ENCODE measurements around the gene KLHL15.

Gene KLHL15

DNA sequence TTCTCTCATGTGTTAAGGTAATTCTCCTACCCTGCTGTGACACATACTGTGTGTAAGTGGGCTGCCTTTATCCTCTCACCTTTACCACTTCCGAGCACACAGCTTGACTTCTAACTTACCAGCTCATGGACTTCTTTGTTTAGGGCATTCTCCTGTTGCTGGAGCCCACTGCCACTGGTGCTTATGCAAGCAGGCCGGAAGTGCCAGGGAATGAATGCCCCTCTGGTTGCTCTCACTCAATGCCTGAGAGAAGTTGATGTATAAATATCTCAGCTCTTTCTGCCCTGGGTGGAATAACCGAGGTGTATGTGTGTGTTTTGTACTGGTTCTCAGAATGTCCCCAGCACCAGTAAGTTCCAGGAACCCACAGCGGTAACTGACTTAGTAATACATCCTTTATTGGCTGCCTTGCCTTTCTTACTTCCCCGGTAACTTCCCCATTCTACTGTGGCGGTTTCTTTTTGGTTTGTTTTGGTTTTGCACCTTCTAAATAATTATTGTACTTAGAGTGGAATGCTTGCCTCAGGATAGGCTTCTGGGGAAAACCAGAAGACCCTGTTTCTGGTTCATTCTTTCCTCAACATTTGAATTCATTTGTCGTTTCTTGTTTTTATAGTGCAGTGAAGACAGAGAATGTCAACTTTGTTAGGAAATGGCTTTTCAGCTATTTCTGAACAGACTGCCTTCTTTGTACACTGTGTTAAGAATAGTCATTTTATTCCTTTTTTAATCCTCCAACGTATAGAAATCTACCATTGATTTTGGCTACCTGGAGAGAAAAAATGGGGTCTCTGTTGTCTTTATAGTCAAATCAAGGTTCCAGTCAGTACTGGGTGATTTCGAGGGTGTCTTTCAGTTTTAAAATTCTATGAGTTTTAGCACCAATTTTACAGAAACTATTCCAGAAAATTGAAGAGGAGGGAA, 73.7 kb downstream of the KLHL15 start:
- peak in 2 of 3 donors; percentile 2 to 3 for DNase-seq (ENCODE audit: low read depth in 3 of 3, low spot score in 1 of 3)

DNA sequence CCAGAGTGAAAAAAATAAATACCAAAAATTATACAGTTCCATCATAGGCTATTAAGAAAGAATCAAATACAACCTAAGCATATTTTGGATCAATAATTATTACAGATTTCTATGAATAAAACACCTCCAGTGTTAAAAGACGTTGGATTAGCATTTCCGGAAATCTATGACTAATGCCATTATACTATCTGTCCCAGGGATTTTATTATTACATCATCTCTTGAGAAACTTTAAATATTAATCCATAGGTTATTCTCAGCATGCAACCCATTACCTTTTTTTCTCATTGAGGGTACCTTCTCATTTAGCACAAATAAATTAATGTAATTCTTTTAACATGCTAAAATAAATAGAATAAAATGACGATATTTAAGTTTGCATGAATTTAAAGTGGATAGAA, 74.6 kb downstream of the KLHL15 start:
- no peak for DNase-seq (ENCODE audit: low read depth in 3 of 3, low spot score in 1 of 3)

- DNase-seq (ENCODE audit: low read depth in 3 of 3, low spot score in 1 of 3), result no peak
These were observed 81.8 kb downstream of the KLHL15 start for GRCh38 chrX:23945206-23945605.

- no peak for DNase-seq (ENCODE audit: low read depth in 3 of 3, low spot score in 1 of 3)
These were observed 82.8 kb downstream of the KLHL15 start for GRCh38 chrX:23944234-23944633.

DNA sequence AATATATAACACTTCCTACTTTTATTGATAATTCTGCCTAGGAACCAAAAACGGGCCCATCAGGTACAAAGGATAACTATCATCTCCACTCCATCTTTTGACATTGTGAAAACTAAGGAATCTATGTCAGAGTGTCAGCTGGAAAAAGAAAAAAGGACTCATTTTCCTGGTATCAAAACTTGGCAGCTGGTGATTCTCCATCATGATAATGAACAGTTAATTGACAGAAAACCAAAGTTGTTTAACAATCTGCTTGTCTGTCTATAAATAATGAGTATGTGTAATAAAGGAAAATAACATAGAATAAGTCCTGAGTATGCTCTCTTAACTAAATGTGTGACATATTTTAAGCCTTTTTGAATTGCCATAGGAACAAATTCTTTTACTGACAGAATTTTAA, 87.8 kb downstream of the KLHL15 start:
- no peak for DNase-seq (ENCODE audit: low read depth in 3 of 3, low spot score in 1 of 3)

DNA sequence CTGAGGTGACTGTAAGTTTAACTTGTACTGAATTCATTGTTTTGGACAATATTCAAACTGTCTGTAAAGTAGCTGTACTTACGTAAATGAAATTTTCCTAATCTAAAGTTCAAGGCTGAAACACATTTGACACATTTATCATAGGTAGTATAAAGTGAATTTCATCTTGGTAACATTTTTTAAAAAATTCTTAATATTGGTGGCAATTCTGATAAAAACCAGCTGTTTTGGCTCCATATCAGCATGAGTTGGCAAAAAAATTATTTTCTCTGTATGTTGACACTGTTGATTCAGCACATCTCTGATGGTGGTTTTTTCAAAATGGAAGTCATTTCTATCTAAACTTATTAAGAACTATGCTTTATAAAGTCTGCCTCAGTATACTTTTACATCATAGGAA, 88.3 kb downstream of the KLHL15 start:
- DNase-seq (ENCODE audit: low read depth in 3 of 3, low spot score in 1 of 3), result no peak

DNA sequence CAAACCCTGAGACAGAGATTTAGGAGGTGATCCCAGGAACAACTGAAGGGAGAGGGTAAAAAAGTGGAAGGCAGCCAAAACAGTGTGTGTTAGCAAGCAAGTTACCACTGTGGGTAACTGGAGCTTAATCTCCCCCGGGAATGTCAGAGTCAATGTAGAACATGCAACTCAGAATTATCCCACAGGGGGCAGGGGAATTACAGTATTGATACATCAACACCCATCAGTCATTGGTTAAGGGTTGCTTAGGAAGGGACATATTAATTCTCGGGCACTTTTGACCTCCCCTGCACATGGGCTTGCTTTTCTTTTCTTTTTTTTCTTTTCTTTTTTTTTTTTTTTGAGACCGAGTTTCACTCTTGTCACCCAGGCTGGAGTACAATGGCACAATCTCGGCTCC, 89.9 kb downstream of the KLHL15 start:
- DNase-seq (ENCODE audit: low read depth in 3 of 3, low spot score in 1 of 3), result no peak

GRCh38 chrX:23936180-23936579, 90.8 kb downstream of the KLHL15 start:
- DNase-seq (ENCODE audit: low read depth in 3 of 3, low spot score in 1 of 3), result no peak

DNA sequence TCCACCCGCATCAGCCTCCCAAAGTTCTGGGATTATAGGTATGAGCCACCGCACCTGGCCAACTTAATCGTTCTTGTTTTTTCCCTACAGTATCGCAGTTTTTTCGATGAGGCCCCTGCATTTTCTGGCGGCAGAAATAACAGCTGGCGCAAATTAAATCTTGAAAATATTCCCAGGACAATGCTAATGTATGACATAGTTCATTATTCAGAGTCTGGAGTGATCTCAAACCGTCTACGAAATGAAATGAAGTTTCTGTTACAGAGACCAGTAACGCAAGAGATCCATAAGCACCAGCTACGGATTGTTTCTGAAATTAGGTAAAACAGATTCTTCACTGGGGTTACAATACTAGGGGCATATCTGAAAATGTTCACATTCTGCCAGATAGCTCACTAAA, 91.9 kb downstream of the KLHL15 start:
- DNase-seq (ENCODE audit: low read depth in 3 of 3, low spot score in 1 of 3), result no peak
